ENCODE results near the gene IFTAP. TPM values are rescaled to one million over a fixed set of nuclear protein-coding genes. Genes with fewer than 3 reads are reported as not detected.

Gene IFTAP
- total and polyA plus RNA-seq, 2 of the 13 experiments (the other 11 are each of a cell fraction or from before 2014, with no cell fraction given): 11.3 to 29.4 TPM

DNA sequence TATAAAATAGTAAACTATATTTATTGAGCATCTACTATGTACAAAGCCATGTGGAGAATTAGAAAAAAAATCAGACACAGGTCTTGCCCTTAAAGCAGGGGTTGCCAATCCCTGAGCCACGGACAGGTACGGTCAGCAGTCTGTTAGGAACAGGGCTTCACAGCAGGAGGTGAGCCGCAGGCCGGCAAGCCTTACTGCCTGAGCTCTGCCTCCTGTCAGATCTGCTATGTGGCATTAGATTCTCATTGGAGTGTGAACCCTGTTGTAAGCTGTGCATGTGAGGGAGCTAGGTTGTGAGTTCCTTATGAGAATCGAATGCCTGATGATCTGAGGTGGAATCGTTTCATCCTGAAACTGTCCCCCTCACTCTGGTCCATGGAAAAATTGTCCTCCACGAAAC is 5.9 kb downstream of the IFTAP start:
- 61% methylated on average over 7 of the region's 7 CpGs for WGBS (ENCODE audit: low lambda C conversion rate)
- no peaks in the 10 kb centered on the region for H3K9me3 ChIP-seq (ENCODE audit: low read length)
- no peaks in the 10 kb centered on the region for H3K36me3 ChIP-seq (replicated peaks in 1 of 2; ENCODE audit: control insufficient read depth in 1 of 2, insufficient read depth in 2 of 2, low read length in 2 of 2)
- ChIA-PET CTCF (ENCODE audit: low intra/inter-chr PET ratio, low total read pairs) (no interaction called here), POLR2A (no interaction called here)
- intact Hi-C loops (cut with micrococcal nuclease; ENCODE audit: unreplicated experiment): no loop called here
- no peak for ATAC-seq
- no peak overlapping the region for H3K9ac ChIP-seq (ENCODE audit: insufficient read depth, low read depth, low read length)
- BruUV-seq (replicated peaks): no TSS peak
- no peak for FAIRE-seq
- H4K20me1 ChIP-seq (ENCODE audit: insufficient read depth, low read length): no peaks in the 10 kb centered on the region
- H2AFZ ChIP-seq (ENCODE audit: low read length): no peak overlapping the region
- peaks cover 5% of the 10 kb centered on the region; the same call in 1 of the 2 replicates for H3K4me1 ChIP-seq (ENCODE audit: insufficient read depth, low read length)
- DNase-seq (ENCODE audit: low spot score): no peak
- no peak overlapping the region for H3K4me3 ChIP-seq (replicated peaks in 1 of 3; ENCODE audit: insufficient read depth in 1 of 3, low read depth in 2 of 3, low read length in 3 of 3)
- TF ChIP-seq CREB3 (CRISPR knock-in tag; IDR thresholded peaks at IDR 0.05) (no peak), SMAD9 (CRISPR knock-in tag; IDR thresholded peaks at IDR 0.05) (no peak)
- in situ Hi-C loops (cut with HindIII; ENCODE audit: extremely low pct_ligation_motif_present, low pct_unique_long_range_greater_than_20kb): no loop called here
- H3K27ac ChIP-seq (ENCODE audit: extremely low read length, insufficient read depth, low read length): no peak overlapping the region
- no peak overlapping the region for H3K4me2 ChIP-seq (ENCODE audit: low read depth, low read length)
- H3K79me2 ChIP-seq (ENCODE audit: insufficient read depth, low read length): no peaks in the 10 kb centered on the region
- no peaks in the 10 kb centered on the region for H3K27me3 ChIP-seq (ENCODE audit: control insufficient read depth in 1 of 2, insufficient read depth in 2 of 2, low read length in 2 of 2)

GRCh38 chr11:36601155-36601554 is 6.9 kb downstream of the IFTAP start:
- H3K36me3 ChIP-seq (replicated peaks in 1 of 2; ENCODE audit: control insufficient read depth in 1 of 2, insufficient read depth in 2 of 2, low read length in 2 of 2): no peaks in the 10 kb centered on the region
- DNase-seq (ENCODE audit: low spot score): no peak
- WGBS (ENCODE audit: low lambda C conversion rate): 56% methylated on average over 2 of the region's 2 CpGs
- FAIRE-seq: no peak
- BruUV-seq (replicated peaks): no TSS peak
- H3K4me1 ChIP-seq (ENCODE audit: insufficient read depth, low read length): no peaks in the 10 kb centered on the region
- H3K79me2 ChIP-seq (ENCODE audit: insufficient read depth, low read length): no peaks in the 10 kb centered on the region
- H2AFZ ChIP-seq (ENCODE audit: low read length): no peak overlapping the region
- POLR2A ChIA-PET: no interaction called here
- H3K9me3 ChIP-seq (ENCODE audit: low read length): no peaks in the 10 kb centered on the region
- CTCF ChIA-PET (ENCODE audit: low intra/inter-chr PET ratio, low total read pairs): no interaction called here
- no peak overlapping the region for H3K27ac ChIP-seq (ENCODE audit: extremely low read length, insufficient read depth, low read length)
- no peak overlapping the region for H3K9ac ChIP-seq (ENCODE audit: insufficient read depth, low read depth, low read length)
- no peaks in the 10 kb centered on the region for H4K20me1 ChIP-seq (ENCODE audit: insufficient read depth, low read length)
- no peak overlapping the region for H3K4me3 ChIP-seq (replicated peaks in 1 of 3; ENCODE audit: insufficient read depth in 1 of 3, low read depth in 2 of 3, low read length in 3 of 3)
- no peak for ATAC-seq
- in situ Hi-C loops (cut with HindIII; ENCODE audit: extremely low pct_ligation_motif_present, low pct_unique_long_range_greater_than_20kb) (no loop called here), intact Hi-C loops (cut with micrococcal nuclease; ENCODE audit: unreplicated experiment) (no loop called here)
- H3K27me3 ChIP-seq (ENCODE audit: control insufficient read depth in 1 of 2, insufficient read depth in 2 of 2, low read length in 2 of 2): no peaks in the 10 kb centered on the region
- H3K4me2 ChIP-seq (ENCODE audit: low read depth, low read length): no peak overlapping the region
- TF ChIP-seq, protein P1, sequence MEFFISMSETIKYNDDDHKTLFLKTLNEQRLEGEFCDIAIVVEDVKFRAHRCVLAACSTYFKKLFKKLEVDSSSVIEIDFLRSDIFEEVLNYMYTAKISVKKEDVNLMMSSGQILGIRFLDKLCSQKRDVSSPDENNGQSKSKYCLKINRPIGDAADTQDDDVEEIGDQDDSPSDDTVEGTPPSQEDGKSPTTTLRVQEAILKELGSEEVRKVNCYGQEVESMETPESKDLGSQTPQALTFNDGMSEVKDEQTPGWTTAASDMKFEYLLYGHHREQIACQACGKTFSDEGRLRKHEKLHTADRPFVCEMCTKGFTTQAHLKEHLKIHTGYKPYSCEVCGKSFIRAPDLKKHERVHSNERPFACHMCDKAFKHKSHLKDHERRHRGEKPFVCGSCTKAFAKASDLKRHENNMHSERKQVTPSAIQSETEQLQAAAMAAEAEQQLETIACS (CRISPR knock-in tag; IDR thresholded peaks at IDR 0.05): no peak
- no peak for TF ChIP-seq WIZ (CRISPR knock-in tag; IDR thresholded peaks at IDR 0.05)
- TF ChIP-seq, protein P2, sequence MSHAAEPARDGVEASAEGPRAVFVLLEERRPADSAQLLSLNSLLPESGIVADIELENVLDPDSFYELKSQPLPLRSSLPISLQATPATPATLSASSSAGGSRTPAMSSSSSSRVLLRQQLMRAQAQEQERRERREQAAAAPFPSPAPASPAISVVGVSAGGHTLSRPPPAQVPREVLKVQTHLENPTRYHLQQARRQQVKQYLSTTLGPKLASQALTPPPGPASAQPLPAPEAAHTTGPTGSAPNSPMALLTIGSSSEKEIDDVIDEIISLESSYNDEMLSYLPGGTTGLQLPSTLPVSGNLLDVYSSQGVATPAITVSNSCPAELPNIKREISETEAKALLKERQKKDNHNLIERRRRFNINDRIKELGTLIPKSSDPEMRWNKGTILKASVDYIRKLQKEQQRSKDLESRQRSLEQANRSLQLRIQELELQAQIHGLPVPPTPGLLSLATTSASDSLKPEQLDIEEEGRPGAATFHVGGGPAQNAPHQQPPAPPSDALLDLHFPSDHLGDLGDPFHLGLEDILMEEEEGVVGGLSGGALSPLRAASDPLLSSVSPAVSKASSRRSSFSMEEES (CRISPR knock-in tag; IDR thresholded peaks at IDR 0.05): no peak
- TF ChIP-seq ZBTB20 (CRISPR knock-in tag; IDR thresholded peaks at IDR 0.05; ENCODE audit: borderline replicate concordance, low read depth): no peak
- TF ChIP-seq ZNF598 (CRISPR knock-in tag; IDR thresholded peaks at IDR 0.05; ENCODE audit: borderline replicate concordance): no peak
- no peak for TF ChIP-seq ZBTB2 (CRISPR knock-in tag; IDR thresholded peaks at IDR 0.05; ENCODE audit: low read depth)
- no peak for TF ChIP-seq NKX3-1 (CRISPR knock-in tag; IDR thresholded peaks at IDR 0.05)
- no peak for TF ChIP-seq AFF4 (CRISPR knock-in tag; IDR thresholded peaks at IDR 0.05)

Data from HepG2 (cell line).